K562 (cell line): ENCODE results near the gene MYBPH. TPM values are rescaled to one million over a fixed set of nuclear protein-coding genes. Genes with fewer than 3 reads are reported as not detected.

Source experiments
- ATAC-seq: fragments of 200-7000 bp; cut with Tn5 transposase; 3 replicates; pipeline ENCODE4 v1.9.1; 2020; ENCODE audit warnings: moderate library complexity
- BruUV-seq: library from RNA; stranded (reverse); fragments of 400-500 nt; replicated peaks from 2 replicates; lab custom pipeline; 2021; lab: Mats Ljungman, UMichigan
- CTCF ChIA-PET: fragments of 300-600 bp; formaldehyde crosslinking; extraction: SDS; loops from one replicate; lab custom pipeline; 2021; ENCODE audit warnings: low intra/inter-chr PET ratio; lab: Yijun Ruan, JAX
- POLR2A ChIA-PET: fragments of 300-600, 350-650 bp; sonication (Branson Sonifier 250); formaldehyde crosslinking; extraction: SDS; loops from one replicate; lab custom pipeline; 2021; ENCODE audit warnings: antibody characterized with exemption, inconsistent platforms; lab: Yijun Ruan, JAX
- DNase-seq, 4 experiments: peaks; one replicate each; pipeline versions ENCODE4 v3.0.0 to v3.0.0-alpha.2; 2011 to 2018; ENCODE audit warnings: low spot score in 3 of 4, mixed read lengths in 3 of 4; ENCODE audit errors: extremely low read depth in 1 of 4
- FAIRE-seq: peaks from 2 replicates; lab custom pipeline; 2011; peaks lifted over from hg19 to GRCh38; lab: Jason Lieb, UNC
- H2AFZ ChIP-seq: 2 replicates; pipeline ENCODE4 v1.6.0; 2011; ENCODE audit warnings: low read depth, low read length, control low read depth, inconsistent platforms
- H3K27ac ChIP-seq: fragments of 200-600 bp; 3 replicates; pipeline ENCODE4 v1.8.0; 2011; ENCODE audit warnings: low read depth, mild to moderate bottlenecking, control low read depth, inconsistent platforms, low read length, moderate library complexity, mixed read lengths; ENCODE audit errors: extremely low read depth
- H3K27me3 ChIP-seq, 2 experiments: fragments of 300-600 bp in 1 of 2; 2 replicates in 1 of 2; 3 replicates in 1 of 2; pipeline versions ENCODE4 v1.6.0 to v1.8.0; 2011; ENCODE audit warnings: inconsistent platforms in 2 of 2, low read length in 2 of 2, mild to moderate bottlenecking in 1 of 2, mixed read lengths in 1 of 2, moderate library complexity in 1 of 2; ENCODE audit not compliant: control insufficient read depth in 2 of 2, insufficient read depth in 2 of 2
- H3K36me3 ChIP-seq: fragments of 300-600 bp; 3 replicates; pipeline ENCODE4 v1.8.0; 2011; ENCODE audit warnings: mild to moderate bottlenecking, low read length, inconsistent platforms; ENCODE audit not compliant: control insufficient read depth, insufficient read depth
- H3K4me1 ChIP-seq, 2 experiments: fragments of 200-600 bp in 1 of 2; replicated peaks in 1 of 2; 2 replicates in 1 of 2; 3 replicates in 1 of 2; pipeline versions ENCODE4 v1.5.1 to v1.8.0; 2011; ENCODE audit warnings: inconsistent platforms in 2 of 2, low read length in 2 of 2, mild to moderate bottlenecking in 1 of 2, mixed read lengths in 1 of 2, moderate library complexity in 1 of 2; ENCODE audit not compliant: control insufficient read depth in 2 of 2, insufficient read depth in 2 of 2
- H3K4me2 ChIP-seq: 2 replicates; pipeline ENCODE4 v1.6.1; 2011; ENCODE audit warnings: low read length, control low read depth, inconsistent platforms, mixed read lengths; ENCODE audit not compliant: insufficient read depth
- H3K4me3 ChIP-seq: fragments of 200-600 bp; sonication (generic), shearing (Covaris generic); 2 replicates; pipeline ENCODE4 v1.5.1; 2016; ENCODE audit warnings: control low read depth, inconsistent platforms
- H3K79me2 ChIP-seq: fragments of 200-600 bp; 3 replicates; pipeline ENCODE4 v1.8.0; 2011; ENCODE audit warnings: low read length, inconsistent platforms; ENCODE audit not compliant: control insufficient read depth, insufficient read depth
- H3K9ac ChIP-seq, 2 experiments: 2 replicates each; pipeline versions ENCODE4 v1.6.0 to v1.6.1; 2011; ENCODE audit warnings: low read depth in 2 of 2, low read length in 2 of 2, control low read depth in 1 of 2, inconsistent platforms in 1 of 2, mild to moderate bottlenecking in 1 of 2, mixed read lengths in 1 of 2; ENCODE audit not compliant: insufficient read depth in 1 of 2
- H3K9me1 ChIP-seq: one replicate; pipeline ENCODE4 v1.6.0; 2011; ENCODE audit warnings: inconsistent platforms, mild to moderate bottlenecking, low read length, moderate library complexity; ENCODE audit not compliant: control insufficient read depth, insufficient read depth
- H3K9me3 ChIP-seq: replicated peaks from 2 replicates; pipeline ENCODE4 v1.5.1; 2011; ENCODE audit warnings: low read depth, low read length, inconsistent platforms; ENCODE audit not compliant: control insufficient read depth, insufficient read depth
- H4K20me1 ChIP-seq: replicated peaks from 2 replicates; pipeline ENCODE4 v1.6.1; 2011; ENCODE audit warnings: low read length, inconsistent platforms, mixed read lengths; ENCODE audit not compliant: control insufficient read depth, insufficient read depth
- BDP1 ChIP-seq: IDR thresholded peaks from 3 replicates; pipeline ENCODE4 v1.6.1; 2011; ENCODE audit not compliant: insufficient read length, insufficient read depth
- C11orf30 ChIP-seq: fragments of 450-650 bp; IDR thresholded peaks from 2 replicates; pipeline ENCODE4 v1.6.1; 2016; ENCODE audit warnings: low read depth, mild to moderate bottlenecking
- HDAC8 ChIP-seq: fragments of 450-650 bp; IDR thresholded peaks from 2 replicates; pipeline ENCODE4 v1.6.1; 2016; ENCODE audit warnings: mild to moderate bottlenecking, missing genetic modification characterization, moderate library complexity, missing compliant biosample characterization
- NCOA2 ChIP-seq, 2 experiments: fragments of 450-650 bp; IDR thresholded peaks; 2 replicates each; pipeline ENCODE4 v1.6.1; 2018; ENCODE audit warnings: mild to moderate bottlenecking in 2 of 2, moderate library complexity in 1 of 2; ENCODE audit not compliant: partially characterized antibody in 2 of 2
- PPARD ChIP-seq: fragments of 250-450 bp; sonication (Bioruptor Pico); IDR thresholded peaks from 2 replicates; pipeline ENCODE4 v1.8.0; 2022; ENCODE audit warnings: inconsistent platforms, mild to moderate bottlenecking, moderate library complexity
- SRF ChIP-seq, 2 experiments: fragments of 250-450, 450-650 bp in 1 of 2; sonication (Bioruptor Pico) in 1 of 2; sonication (generic) in 1 of 2; formaldehyde crosslinking; IDR thresholded peaks; 2 replicates each; pipeline versions ENCODE4 v1.5.0 to v1.5.1; 2020 to 2022; ENCODE audit warnings: mild to moderate bottlenecking in 1 of 2, missing genetic modification reagents in 1 of 2
- TGIF2 ChIP-seq: sonication (generic); formaldehyde crosslinking; IDR thresholded peaks from 2 replicates; pipeline ENCODE4 v1.8.1; 2022; ENCODE audit warnings: mild to moderate bottlenecking, missing genetic modification reagents, moderate library complexity
- ZNF239 ChIP-seq: fragments of 250-450 bp; sonication (Bioruptor Pico); IDR thresholded peaks from 2 replicates; pipeline ENCODE4 v1.4.0; 2020; ENCODE audit warnings: mild to moderate bottlenecking
- ZNF311 ChIP-seq: fragments of 250-450 bp; sonication (Bioruptor Pico); IDR thresholded peaks from 2 replicates; pipeline ENCODE4 v1.4.0; 2020; ENCODE audit warnings: mild to moderate bottlenecking, moderate library complexity
- whole genome bisulfite sequencing: fragments of 100-300 bp; shearing (Covaris generic); methylation state at CpG from one replicate; pipeline ENCODE4 v1.1.6; 2016; ENCODE audit warnings: low coverage, mixed read lengths; ENCODE audit not compliant: insufficient coverage; ENCODE audit errors: missing lambda C conversion rate; 5-methylcytosine and 5-hydroxymethylcytosine counted together
- in situ Hi-C: fragments of 300-500 bp; cut with MboI; formaldehyde crosslinking; loops from 4 replicates; pipeline ENCODE4 v1.15.0; 2018; ENCODE audit warnings: inconsistent platforms, mixed read lengths
- intact Hi-C: fragments of 100-400 bp; cut with micrococcal nuclease; formaldehyde crosslinking; loops from 2 replicates; pipeline ENCODE4 v1.14.2; 2022
- polyA plus RNA-seq, 8 experiments: library from polyadenylated mRNA; depleted of rRNA in 4 of 8; stranded (reverse) in 5 of 8; unstranded in 3 of 8; fragments of >200 nt; fragmentation: Nextera tagmentation in 2 of 8; fragmentation: Illumina TruSeq in 1 of 8; extraction: Ambion mirVana in 2 of 8; extraction: Trizol in 1 of 8; gene quantifications; 2 replicates each; pipeline versions ENCODE4 v1.2.1 to v1.2.3, GENCODE V29; 2011 to 2014; ENCODE audit warnings: inconsistent platforms in 1 of 8, missing spikeins in 1 of 8
- total RNA-seq, 7 experiments: library from RNA; depleted of rRNA in 6 of 7; stranded (reverse); fragments of >200 nt in 6 of 7; fragmentation: Illumina TruSeq in 2 of 7; extraction: Trizol in 2 of 7; gene quantifications; 2 replicates each; pipeline versions ENCODE4 v1.2.1 to v1.2.3, GENCODE V29; 2011 to 2021; ENCODE audit warnings: low replicate concordance in 1 of 7
- TF ChIP-seq, protein P1 (sequence below): IDR thresholded peaks from 3 replicates; pipeline ENCODE4 v1.6.1; 2011; ENCODE audit warnings: borderline replicate concordance, mild to moderate bottlenecking; ENCODE audit not compliant: insufficient read length, insufficient read depth

MYBPH gene
- total and polyA plus RNA-seq, 9 of the 15 experiments (the other 6 are each of a cell fraction or from before 2014, with no cell fraction given) = 0.13 TPM; not detected in 8

DNA sequence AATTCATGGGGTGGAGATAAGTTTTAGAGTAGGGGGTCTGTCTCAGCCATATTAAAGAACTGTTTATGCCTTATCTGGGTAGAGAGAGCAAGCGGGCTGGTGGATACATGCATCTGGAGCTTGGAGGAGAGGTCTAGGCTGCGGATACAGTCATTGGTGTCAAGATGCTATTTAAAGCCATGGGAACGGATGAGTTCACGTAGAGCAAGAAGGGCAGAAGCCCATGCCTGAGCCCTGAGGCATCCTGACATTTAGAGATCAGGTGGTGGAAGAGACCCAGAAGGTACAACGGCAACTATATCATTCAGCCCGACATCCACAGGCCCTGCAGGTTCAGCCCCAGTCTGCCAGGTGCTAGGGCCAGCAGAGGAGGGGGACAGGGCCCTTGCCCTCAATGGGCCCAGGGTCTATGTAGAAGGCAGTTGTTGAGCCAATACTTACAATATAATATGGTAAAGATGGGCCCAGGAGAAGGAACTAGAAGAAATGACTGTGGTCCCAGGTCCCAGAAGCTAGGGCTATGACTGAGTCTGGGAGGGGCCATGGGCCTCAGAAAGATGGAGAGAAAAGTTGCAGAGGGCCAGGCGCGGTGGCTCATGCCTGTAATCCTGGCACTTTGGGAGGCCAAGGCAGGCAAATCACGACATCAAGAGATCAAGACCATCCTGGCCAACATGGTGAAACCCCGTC lies 26.0 kb upstream of the MYBPH start:
- POLR2A ChIA-PET = interaction anchor here (0.7 kb wide), 2 partner anchors 23 to 77 kb away, joined by 3 read pairs; no protein-coding TSS in a partner anchor
- no peak for TF ChIP-seq C11orf30
- TF ChIP-seq NCOA2 (IDR thresholded peaks at IDR 0.05; ENCODE audit: partially characterized antibody in 2 of 2) = no peak
- TF ChIP-seq, all 486 proteins: peak for 0
- H3K9ac ChIP-seq = no peak overlapping the region
- BruUV-seq = no TSS peak
- no peak overlapping the region for H3K4me3 ChIP-seq
- FAIRE-seq (no peak), DNase-seq (no peak), ATAC-seq (no peak)
- no peak overlapping the region for H3K27ac ChIP-seq
- no peak overlapping the region for H2AFZ ChIP-seq
- H3K9me3 ChIP-seq = no peaks in the 10 kb centered on the region
- intact Hi-C loops = no loop called here
- H3K4me2 ChIP-seq = no peak overlapping the region
- peaks cover 34 to 63% of the 10 kb centered on the region in 2 experiments for H3K27me3 ChIP-seq
- no peaks in the 10 kb centered on the region for H3K4me1 ChIP-seq
- no peaks in the 10 kb centered on the region; the same call in 1 of the 2 replicates for H4K20me1 ChIP-seq
- H3K36me3 ChIP-seq = no peaks in the 10 kb centered on the region
- in situ Hi-C loops = no loop called here
- CTCF ChIA-PET = no interaction called here
- H3K79me2 ChIP-seq = no peaks in the 10 kb centered on the region
- H3K9me1 ChIP-seq = no peaks in the 10 kb centered on the region
- WGBS = under 1% methylated on average over 10 of the region's 10 CpGs

DNA sequence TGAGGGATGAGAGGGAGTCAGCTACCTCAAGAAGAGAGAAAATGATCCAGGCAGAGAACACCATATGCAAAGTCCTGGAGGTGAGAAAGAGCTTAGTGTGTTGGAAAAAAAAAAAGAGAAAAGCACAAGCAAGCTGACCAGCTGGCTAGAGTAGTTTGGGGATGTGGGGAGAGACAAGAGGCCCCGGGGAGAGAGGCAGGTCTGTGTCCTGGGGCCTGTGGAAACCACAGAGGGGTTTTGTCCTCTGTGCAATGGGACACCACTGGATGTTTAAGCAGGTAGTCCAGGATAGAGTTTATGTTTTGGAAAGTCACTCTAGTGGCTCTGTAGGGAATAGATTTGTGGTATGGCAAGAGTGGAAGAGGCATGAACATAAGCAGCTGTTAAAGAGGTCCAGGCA lies 25.3 kb upstream of the MYBPH start:
- DNase-seq (no peak), ATAC-seq (no peak), FAIRE-seq (no peak)
- Histone ChIP-seq H3K4me1 (no peaks in the 10 kb centered on the region), H3K36me3 (no peaks in the 10 kb centered on the region), H2AFZ (no peak overlapping the region), H3K4me2 (no peak overlapping the region), H3K9me3 (no peaks in the 10 kb centered on the region), H3K9ac (no peak overlapping the region), H3K27me3 (peaks cover 34 to 55% of the 10 kb centered on the region in 2 experiments), H3K79me2 (no peaks in the 10 kb centered on the region), H4K20me1 (no peaks in the 10 kb centered on the region; the same call in 1 of the 2 replicates), H3K9me1 (no peaks in the 10 kb centered on the region), H3K4me3 (no peak overlapping the region), H3K27ac (no peak overlapping the region)
- BruUV-seq = no TSS peak
- intact Hi-C loops = no loop called here
- ChIA-PET CTCF (no interaction called here), POLR2A (interaction anchor here (0.7 kb wide), 1 partner anchor 77 kb away, joined by 3 read pairs; no protein-coding TSS in a partner anchor)
- TF ChIP-seq ZNF311 = no peak
- no peak for TF ChIP-seq ZNF239 (CRISPR knock-in tag)
- no peak for TF ChIP-seq SRF (CRISPR knock-in tag; IDR thresholded peaks at IDR 0.05)
- TF ChIP-seq PPARD (CRISPR knock-in tag) = no peak
- TF ChIP-seq HDAC8 (tag) = no peak
- TF ChIP-seq BDP1 = no peak
- TF ChIP-seq, protein P1, sequence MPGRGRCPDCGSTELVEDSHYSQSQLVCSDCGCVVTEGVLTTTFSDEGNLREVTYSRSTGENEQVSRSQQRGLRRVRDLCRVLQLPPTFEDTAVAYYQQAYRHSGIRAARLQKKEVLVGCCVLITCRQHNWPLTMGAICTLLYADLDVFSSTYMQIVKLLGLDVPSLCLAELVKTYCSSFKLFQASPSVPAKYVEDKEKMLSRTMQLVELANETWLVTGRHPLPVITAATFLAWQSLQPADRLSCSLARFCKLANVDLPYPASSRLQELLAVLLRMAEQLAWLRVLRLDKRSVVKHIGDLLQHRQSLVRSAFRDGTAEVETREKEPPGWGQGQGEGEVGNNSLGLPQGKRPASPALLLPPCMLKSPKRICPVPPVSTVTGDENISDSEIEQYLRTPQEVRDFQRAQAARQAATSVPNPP = no peak
- TF ChIP-seq TGIF2 (CRISPR knock-in tag) = no peak
- 14% methylated on average over 1 of the region's 1 CpG for WGBS
- in situ Hi-C loops = no loop called here
